Daoy (cell line): ENCODE results near the gene CLIP4. TPM values are rescaled to one million over a fixed set of nuclear protein-coding genes. Genes with fewer than 3 reads are reported as not detected.
A peak's percentile ranks its signal among the peaks of the same experiment; 100 is the strongest.

Experiments
- DNase-seq: peaks from one replicate; pipeline ENCODE4 v3.0.0-alpha.2; 2015; ENCODE audit warnings: low read depth
- total RNA-seq: library from RNA; depleted of rRNA; stranded (reverse); fragments of >200 nt; shearing (Covaris generic); gene quantifications from 2 replicates; pipeline ENCODE4 v1.2.3, GENCODE V29; 2014

CLIP4 gene
- total RNA-seq, 1 experiment from 2014 or later, result 17.7 TPM

GRCh38 chr2:29189052-29189451 lies 73.8 kb downstream of the CLIP4 start:
- DNase-seq, result no peak

GRCh38 chr2:29191817-29192216 lies 76.6 kb downstream of the CLIP4 start:
- no peak for DNase-seq

- peak; percentile 19 for DNase-seq
Measured at GRCh38 chr2:29192526-29192925, 77.3 kb downstream of the CLIP4 start.

GRCh38 chr2:29193111-29193510 lies 77.9 kb downstream of the CLIP4 start:
- no peak for DNase-seq

- no peak for DNase-seq
Measured at GRCh38 chr2:29193681-29194080, 78.5 kb downstream of the CLIP4 start.

GRCh38 chr2:29195796-29196195 lies 80.6 kb downstream of the CLIP4 start:
- DNase-seq, result no peak

GRCh38 chr2:29196792-29197788 lies 81.9 kb downstream of the CLIP4 start:
- DNase-seq, result peak; percentile 76

GRCh38 chr2:29201979-29202378 lies 86.8 kb downstream of the CLIP4 start:
- no peak for DNase-seq

GRCh38 chr2:29202819-29203495 lies 87.7 kb downstream of the CLIP4 start:
- no peak for DNase-seq

GRCh38 chr2:29206941-29207340 lies 91.7 kb downstream of the CLIP4 start:
- DNase-seq, result no peak

- no peak for DNase-seq
Measured at GRCh38 chr2:29207352-29208148, 92.3 kb downstream of the CLIP4 start.

GRCh38 chr2:29209551-29209950 lies 94.3 kb downstream of the CLIP4 start:
- DNase-seq, result no peak

- DNase-seq, result no peak
Measured at GRCh38 chr2:29212009-29212408, 96.8 kb downstream of the CLIP4 start.

- DNase-seq, result peak; percentile 64
Measured at GRCh38 chr2:29213888-29214291, 98.7 kb downstream of the CLIP4 start.

- no peak for DNase-seq
Measured at GRCh38 chr2:29215073-29215472, 99.9 kb downstream of the CLIP4 start.

- no peak for DNase-seq
Measured at GRCh38 chr2:29215739-29216608, 100.8 kb downstream of the CLIP4 start.

GRCh38 chr2:29216609-29216909 lies 101.3 kb downstream of the CLIP4 start:
- no peak for DNase-seq

- DNase-seq, result no peak
Measured at GRCh38 chr2:29218071-29218470, 102.9 kb downstream of the CLIP4 start.

GRCh38 chr2:29218550-29219125 lies 103.4 kb downstream of the CLIP4 start:
- DNase-seq, result no peak

GRCh38 chr2:29219374-29219773 lies 104.2 kb downstream of the CLIP4 start:
- no peak for DNase-seq
